CD4-positive, alpha-beta T cell treated with Interleukin-1 beta for 1 hour (primary cell): ENCODE results near the gene STARD3NL.
"Not testable (repeated sequence)": the region's sequence is repeated elsewhere in the genome, so short reads cannot be mapped to it uniquely, and the experiment has no call there.

ENCODE experiments used
- DNase-seq, 2 donors: peaks; one replicate each; pipeline ENCODE4 v3.0.0-alpha.2; 2020 to 2022

The STARD3NL gene

DNA sequence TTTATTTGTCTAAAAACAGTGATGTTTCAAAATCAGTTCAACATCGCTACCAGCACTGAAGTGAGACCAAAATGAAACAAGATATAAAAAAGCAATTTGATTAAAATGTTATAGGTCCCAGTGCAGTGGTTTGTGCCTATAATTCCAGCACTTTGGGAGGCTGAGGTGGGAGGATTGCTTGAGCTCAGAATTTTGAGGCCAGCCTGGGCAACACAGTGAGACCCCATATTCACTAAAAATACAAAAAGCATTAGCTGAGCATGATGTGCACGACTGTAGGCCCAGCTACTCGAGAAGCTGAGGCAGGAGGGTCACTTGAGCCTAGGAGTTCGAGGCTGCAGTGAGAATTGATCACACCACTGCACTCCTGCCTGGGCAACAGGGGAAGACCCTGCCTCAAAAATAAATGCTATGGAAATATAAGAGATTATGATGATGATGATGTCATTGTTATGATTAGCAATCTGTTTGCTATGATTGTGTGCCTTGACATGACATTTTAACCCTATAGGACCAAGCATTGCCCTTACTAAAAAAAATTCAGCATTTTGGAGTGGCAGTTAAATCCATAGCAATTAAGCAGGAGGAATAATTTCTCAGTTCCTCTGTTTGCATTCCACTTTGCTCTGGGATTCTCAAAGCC is 91.8 kb downstream of the STARD3NL start:
- not testable (repeated sequence) for DNase-seq

DNA sequence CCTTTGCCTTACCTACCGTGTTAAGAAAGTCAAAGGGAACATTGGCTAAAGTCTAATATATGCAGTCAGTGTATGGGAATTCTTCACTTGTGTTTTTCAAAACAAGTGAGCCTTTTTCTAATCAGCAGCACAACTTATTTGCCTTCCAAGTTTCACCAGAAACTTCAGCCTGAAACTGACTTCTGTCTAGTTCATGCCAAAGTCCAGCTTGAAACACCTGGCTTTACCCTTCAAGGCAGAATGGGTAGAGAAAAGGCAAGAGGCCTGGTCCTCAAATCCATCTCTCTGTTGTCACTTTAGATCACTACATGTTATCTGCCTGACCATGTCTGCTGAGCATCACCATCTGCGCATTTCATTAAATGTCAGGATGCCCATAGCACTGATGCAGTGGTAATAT is 92.4 kb downstream of the STARD3NL start:
- not testable (repeated sequence) for DNase-seq

DNA sequence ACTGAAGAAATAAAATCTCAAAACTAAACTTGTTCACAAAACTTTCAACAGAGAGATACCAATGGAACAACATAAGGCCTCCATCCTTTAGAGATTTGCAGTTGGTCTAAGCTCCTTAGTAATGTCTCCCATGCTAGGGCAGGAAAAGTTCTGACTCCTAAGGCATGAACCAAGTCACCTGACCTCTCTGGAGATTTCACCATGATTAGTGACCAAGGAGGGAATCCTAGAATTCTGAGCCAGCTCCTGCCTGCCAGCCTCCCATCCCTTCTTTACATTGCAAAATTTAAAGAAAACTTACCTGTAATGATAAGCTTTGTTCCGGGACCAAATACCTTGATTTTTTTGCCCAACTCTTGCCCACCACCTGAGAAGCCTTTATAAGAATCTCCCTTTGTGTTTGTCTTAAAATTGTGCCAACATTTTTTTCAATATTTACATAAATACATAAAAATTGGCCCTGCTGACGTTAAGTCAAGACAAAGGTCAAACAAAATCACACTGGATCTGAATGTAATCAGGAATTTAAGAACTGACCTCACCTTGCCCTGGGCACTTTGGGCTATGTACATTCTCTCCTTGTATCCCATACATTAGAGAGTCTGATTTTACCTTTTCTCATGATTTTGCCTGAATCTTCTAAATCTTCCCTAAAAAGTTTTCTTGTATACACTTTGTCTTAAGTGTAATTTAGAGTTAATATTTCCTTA is 95.4 kb downstream of the STARD3NL start, which contains the start of gene TARP:
Gene TARP (minus strand): TSS at position 351 of the 710 bp plus-strand sequence.
- DNase-seq = no peak

DNA sequence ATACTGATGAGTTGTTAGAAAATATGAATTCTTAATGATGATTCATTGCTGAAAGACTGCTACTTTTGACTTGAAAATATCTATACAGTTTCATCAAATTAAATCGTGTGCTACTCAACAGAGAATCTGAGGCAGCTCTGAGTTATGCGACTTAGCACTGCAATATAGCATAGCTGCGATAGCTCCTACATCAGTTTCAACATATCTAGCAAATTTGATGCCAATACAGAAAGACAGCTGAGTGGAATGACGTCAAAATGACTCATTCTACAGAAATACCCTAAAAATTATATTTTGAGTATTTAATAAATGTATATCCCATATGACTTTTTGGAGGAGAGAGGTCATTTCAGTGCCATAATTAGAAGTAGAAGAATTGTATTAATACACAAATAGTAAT is 96.4 kb downstream of the STARD3NL start:
- no peak for DNase-seq

DNA sequence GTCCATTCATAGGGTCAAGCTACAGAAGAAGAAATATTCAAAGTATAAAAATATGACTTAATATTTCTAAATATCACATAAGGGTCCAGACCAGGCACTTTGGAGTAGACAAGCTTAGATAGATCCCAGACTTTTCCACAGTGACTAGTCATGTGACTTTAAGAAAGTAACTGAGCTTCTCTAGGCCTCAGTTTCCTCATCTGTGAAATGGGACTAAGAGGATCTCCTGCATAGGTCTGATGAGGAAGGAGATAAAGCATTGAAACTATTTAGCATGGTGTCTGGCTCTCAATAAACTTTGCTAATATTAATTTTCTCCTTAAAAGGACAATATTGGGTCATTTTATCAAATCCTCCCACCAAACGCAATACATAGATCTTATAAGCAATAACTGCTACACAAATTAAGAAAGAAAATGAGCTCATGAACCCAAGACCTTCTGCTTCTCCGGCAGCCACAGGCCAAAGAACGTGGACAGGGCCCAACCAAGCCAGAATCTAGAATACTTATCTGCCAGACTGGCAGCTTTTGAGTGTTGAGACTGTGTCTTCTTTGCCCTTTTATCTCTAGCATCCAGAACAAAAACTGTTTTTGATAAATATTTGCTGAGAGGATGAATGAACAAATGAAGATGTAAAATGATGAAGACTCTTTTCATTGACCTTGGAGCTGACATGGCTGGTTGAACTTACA is 97.0 kb downstream of the STARD3NL start:
- DNase-seq = no peak

DNA sequence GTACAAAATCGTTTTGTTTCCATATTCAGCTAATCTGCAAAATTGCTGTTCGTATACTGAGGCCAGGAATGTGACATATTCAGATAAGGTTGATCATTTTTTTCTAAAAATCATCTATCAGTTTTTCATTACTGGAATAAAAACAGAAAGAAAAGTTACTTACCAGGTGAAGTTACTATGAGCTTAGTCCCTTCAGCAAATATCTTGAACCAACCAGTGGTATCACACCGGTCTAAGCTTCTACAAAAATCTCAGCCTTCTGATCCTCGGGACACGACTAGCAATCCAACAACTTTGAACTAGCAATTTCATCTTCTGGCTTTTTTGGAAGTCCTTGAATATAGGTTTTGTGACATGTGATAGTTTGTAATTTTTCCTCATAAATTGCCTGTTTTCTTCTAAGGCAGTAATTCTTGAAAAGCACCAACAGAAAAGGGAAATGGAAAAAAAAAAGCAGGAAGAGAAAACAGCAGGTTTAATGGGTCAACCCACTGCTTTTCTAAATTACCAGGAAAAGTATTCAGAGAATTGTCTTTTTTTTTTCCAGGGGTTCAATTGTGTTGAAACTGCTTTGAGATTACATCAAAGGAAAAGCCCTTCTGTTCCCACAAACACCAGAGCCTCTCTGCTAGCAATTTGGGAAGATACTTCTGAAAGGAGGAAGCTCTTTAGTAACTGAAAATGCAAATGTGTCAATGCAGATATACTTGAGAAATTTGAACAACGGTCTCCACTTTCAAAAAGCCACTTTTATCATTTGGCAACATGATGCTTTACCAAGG is 98.2 kb downstream of the STARD3NL start:
- no peak for DNase-seq

DNA sequence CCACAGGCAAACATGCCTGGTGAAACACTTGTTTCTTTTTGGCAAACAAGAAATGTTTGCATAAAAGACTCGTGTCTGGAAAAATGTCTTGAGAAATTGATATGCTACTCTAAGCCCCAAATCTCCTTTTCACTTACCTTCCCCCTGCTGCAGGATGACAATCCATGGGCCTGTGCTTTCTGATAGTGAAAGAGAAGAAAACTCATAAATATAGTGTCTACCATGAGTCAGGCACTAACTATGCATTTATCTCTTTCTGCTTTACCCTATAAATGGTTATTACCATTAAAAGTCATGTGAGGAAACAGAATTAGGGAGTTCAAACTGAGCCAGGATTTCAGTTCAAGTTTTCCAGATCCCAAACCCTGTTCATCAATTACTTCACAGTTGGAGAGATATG is 102.0 kb downstream of the STARD3NL start:
- no peak for DNase-seq
